Endothelial cell of umbilical vein (primary cell): ENCODE measurements around the gene PACS1. TPM values are rescaled to one million over a fixed set of nuclear protein-coding genes. Genes with fewer than 3 reads are reported as not detected.
"Not testable (repeated sequence)": the region's sequence is repeated elsewhere in the genome, so short reads cannot be mapped to it uniquely, and the experiment has no call there.

Experiments
- BruUV-seq: library from RNA; stranded (reverse); fragments of 400-500 nt; replicated peaks from 2 replicates; lab custom pipeline; 2021; lab: Mats Ljungman, UMichigan
- CTCF ChIA-PET: fragments of 300-600, 350-600 bp; sonication (Branson Sonifier 250); formaldehyde crosslinking; loops from one replicate; lab custom pipeline; 2021; ENCODE audit warnings: antibody characterized with exemption, inconsistent platforms; lab: Charles Lee
- POLR2A ChIA-PET: fragments of 300-600, 350-600 bp; sonication (Branson Sonifier 250); formaldehyde crosslinking; loops from one replicate; lab custom pipeline; 2021; ENCODE audit warnings: antibody characterized with exemption, inconsistent platforms; lab: Charles Lee
- DNase-seq: peaks from one replicate; pipeline ENCODE4 v3.0.0-alpha.2; 2011; ENCODE audit warnings: low read depth, low spot score
- FAIRE-seq: peaks from 2 replicates; lab custom pipeline; 2011; peaks lifted over from hg19 to GRCh38; lab: Jason Lieb, UNC
- H2AFZ ChIP-seq: 2 replicates; pipeline ENCODE4 v1.6.0; 2012; ENCODE audit warnings: low read depth, low read length, control low read depth, inconsistent platforms
- H3K27ac ChIP-seq: 2 replicates; pipeline ENCODE4 v1.5.1; 2011; ENCODE audit warnings: low read depth, mild to moderate bottlenecking, control low read depth, low read length, moderate library complexity; ENCODE audit not compliant: insufficient read depth
- H3K27me3 ChIP-seq, 2 experiments: 2 replicates each; pipeline versions ENCODE4 v1.6.0 to v1.6.1; 2011; ENCODE audit warnings: low read length in 2 of 2, mixed read lengths in 1 of 2; ENCODE audit not compliant: control insufficient read depth in 2 of 2, insufficient read depth in 2 of 2
- H3K36me3 ChIP-seq, 2 experiments: 2 replicates in 1 of 2; 3 replicates in 1 of 2; pipeline ENCODE4 v1.5.1; 2011; ENCODE audit warnings: low read length in 2 of 2, mild to moderate bottlenecking in 1 of 2, moderate library complexity in 1 of 2; ENCODE audit not compliant: control insufficient read depth in 2 of 2, insufficient read depth in 2 of 2; ENCODE audit errors: extremely low read depth in 1 of 2
- H3K4me1 ChIP-seq: 3 replicates; pipeline ENCODE4 v1.5.1; 2011; ENCODE audit warnings: mild to moderate bottlenecking, low read length; ENCODE audit not compliant: control insufficient read depth, insufficient read depth; ENCODE audit errors: extremely low read depth
- H3K4me2 ChIP-seq: 2 replicates; pipeline ENCODE4 v1.6.1; 2011; ENCODE audit warnings: low read length, control low read depth, mixed read lengths; ENCODE audit not compliant: insufficient read depth
- H3K4me3 ChIP-seq, 3 experiments: fragments of 200-600 bp in 1 of 3; sonication (generic), shearing (Covaris generic) in 1 of 3; replicated peaks in 1 of 3; 2 replicates each; pipeline ENCODE4 v1.5.1; 2011 to 2016; ENCODE audit warnings: control low read depth in 3 of 3, low read length in 3 of 3, mild to moderate bottlenecking in 2 of 3, inconsistent platforms in 1 of 3, low read depth in 1 of 3, moderate library complexity in 1 of 3; ENCODE audit not compliant: insufficient read depth in 1 of 3
- H3K79me2 ChIP-seq: 2 replicates; pipeline ENCODE4 v1.6.0; 2012; ENCODE audit warnings: low read length, inconsistent platforms; ENCODE audit not compliant: control insufficient read depth, insufficient read depth
- H3K9ac ChIP-seq: replicated peaks from 2 replicates; pipeline ENCODE3; 2011; ENCODE audit warnings: low read length, control low read depth; ENCODE audit not compliant: insufficient read depth; ENCODE audit errors: extremely low read depth
- H3K9me1 ChIP-seq: replicated peaks from 3 replicates; pipeline ENCODE4 v1.6.0; 2011; ENCODE audit warnings: mild to moderate bottlenecking, low read length; ENCODE audit not compliant: control insufficient read depth, insufficient read depth; ENCODE audit errors: extremely low read depth
- H3K9me3 ChIP-seq: replicated peaks from 2 replicates; pipeline ENCODE4 v1.5.1; 2012; ENCODE audit warnings: low read length, inconsistent platforms; ENCODE audit not compliant: control insufficient read depth, insufficient read depth
- H4K20me1 ChIP-seq: replicated peaks from 2 replicates; pipeline ENCODE3; 2011; ENCODE audit warnings: mild to moderate bottlenecking, low read length; ENCODE audit not compliant: control insufficient read depth, insufficient read depth; ENCODE audit errors: extremely low read depth
- FOS ChIP-seq: IDR thresholded peaks from 2 replicates; pipeline ENCODE4 v1.6.1; 2011; ENCODE audit warnings: mild to moderate bottlenecking, low read length, moderate library complexity, borderline replicate concordance; ENCODE audit not compliant: insufficient read depth
- MYC ChIP-seq: IDR thresholded peaks from one replicate; pipeline ENCODE4 v1.6.1; 2011; ENCODE audit warnings: mild to moderate bottlenecking, low read depth, low read length
- dilution Hi-C: fragments of 300-500 bp; cut with MboI; formaldehyde crosslinking; loops from one replicate; pipeline ENCODE4 v1.15.0; 2019; ENCODE audit warnings: low sequenced_read_pairs; ENCODE audit not compliant: extremely low pct_ligation_motif_present
- intact Hi-C: fragments of 100-400 bp; cut with micrococcal nuclease; formaldehyde crosslinking; loops from one replicate; pipeline ENCODE4 v1.10.0; 2022
- polyA plus RNA-seq, 4 experiments: library from polyadenylated mRNA; depleted of rRNA in 3 of 4; stranded (reverse) in 3 of 4; unstranded in 1 of 4; fragments of >200 nt; gene quantifications; 2 replicates each; pipeline versions ENCODE4 v1.2.1 to v1.2.3, GENCODE V29; 2011 to 2012; ENCODE audit warnings: missing spikeins in 1 of 4
- total RNA-seq: library from RNA; stranded (reverse); gene quantifications from 2 replicates; pipeline ENCODE4 v1.2.3, GENCODE V29; 2021

Gene PACS1
- total and polyA plus RNA-seq, 2 donors (not counting 3 experiments of a cell fraction or from before 2014, with no cell fraction given), result 26.4 to 64.4 TPM

GRCh38 chr11:66078949-66079348 is 8.9 kb downstream of the PACS1 start:
- H3K27ac ChIP-seq, FAIRE-seq, H3K36me3 ChIP-seq, H3K27me3 ChIP-seq, DNase-seq, intact Hi-C loops, H3K4me2 ChIP-seq, H3K9ac ChIP-seq, H3K9me3 ChIP-seq, H3K9me1 ChIP-seq, dilution Hi-C loops, H2AFZ ChIP-seq, H4K20me1 ChIP-seq, POLR2A ChIA-PET, H3K4me3 ChIP-seq, BruUV-seq: not testable (repeated sequence)
- CTCF ChIA-PET, result interaction anchor here (1.6 kb wide), 1 partner anchor 11 kb away, joined by 3 read pairs; no protein-coding TSS in a partner anchor
- Histone ChIP-seq H3K79me2 (peaks cover 40% of the 10 kb centered on the region), H3K4me1 (peaks cover 38% of the 10 kb centered on the region)

GRCh38 chr11:66080055-66080817 is 10.2 kb downstream of the PACS1 start:
- TF ChIP-seq FOS, result peak; percentile 48
- no peak for TF ChIP-seq MYC
- Histone ChIP-seq H2AFZ (no peak overlapping the region), H3K4me3 (no peak overlapping the region), H3K27me3 (no peaks in the 10 kb centered on the region), H3K4me2 (no peak overlapping the region), H3K36me3 (peaks cover 0 to 5% of the 10 kb centered on the region in 2 experiments), H3K9me3 (no peaks in the 10 kb centered on the region), H3K79me2 (peaks cover 48% of the 10 kb centered on the region), H3K9me1 (no peaks in the 10 kb centered on the region), H3K27ac (peak overlapping the region; percentile 2), H3K9ac (no peak overlapping the region), H3K4me1 (peaks cover 40% of the 10 kb centered on the region), H4K20me1 (peaks cover 3% of the 10 kb centered on the region)
- ChIA-PET POLR2A (no interaction called here), CTCF (interaction anchor here (0.9 to 3.6 kb wide), 4 partner anchors 12 to 54 kb away, joined by 3 to 18 read pairs (median 6); no protein-coding TSS in a partner anchor)
- peak; percentile 21 for DNase-seq
- no TSS peak for BruUV-seq
- intact Hi-C loops, result loop anchor here (5.0 kb wide), 1 partner anchor 37 kb away; no protein-coding TSS in a partner anchor
- FAIRE-seq, result peak; percentile 44
- dilution Hi-C loops, result no loop called here
